ENCODE results near the gene RETREG1.

GRCh38 chr5:16596581-16596940, 20.2 kb downstream of the RETREG1 start:
- TF ChIP-seq POLR2AphosphoS5 (IDR thresholded peaks at IDR 0.05; ENCODE audit: borderline replicate concordance, low read depth, low read length) (no peak), EZH2 (IDR thresholded peaks at IDR 0.05) (no peak)
